Stimulated activated naive B cell treated with anti-CD40 and anti-IgM and Interleukin-4, amounts not matched to agents 10 μg/mL and 1 μg/mL and 100 μg/mL, for 72 hours (primary cell): ENCODE measurements around the gene CD101.

Experiments used
- ATAC-seq, 2 donors: fragments of 150-1000 bp; cut with Tn5 transposase; replicated peaks; 2 replicates each; pipeline ENCODE4 v1.10.0; 2021; ENCODE audit warnings: moderate library complexity in 1 of 2
- DNase-seq: peaks from one replicate; pipeline ENCODE4 v3.0.0; 2021
- H3K27ac Mint-ChIP-seq: one replicate; pipeline ENCODE4 v1.8.0; 2022; ENCODE audit warnings: mild to moderate bottlenecking, mixed read lengths
- H3K27me3 Mint-ChIP-seq, 2 donors: one replicate each; pipeline ENCODE4 v1.8.0; 2022; ENCODE audit warnings: mixed read lengths in 2 of 2
- H3K36me3 Mint-ChIP-seq, 2 donors: one replicate each; pipeline ENCODE4 v1.8.0; 2022; ENCODE audit warnings: mixed read lengths in 2 of 2, mild to moderate bottlenecking in 1 of 2
- H3K4me1 Mint-ChIP-seq, 2 donors: one replicate each; pipeline ENCODE4 v1.8.0; 2022; ENCODE audit warnings: mixed read lengths in 2 of 2, mild to moderate bottlenecking in 1 of 2
- H3K4me3 Mint-ChIP-seq, 2 donors: one replicate each; pipeline ENCODE4 v1.8.0; 2022; ENCODE audit warnings: mild to moderate bottlenecking in 2 of 2, mixed read lengths in 2 of 2, moderate library complexity in 1 of 2
- H3K9me3 Mint-ChIP-seq, 2 donors: one replicate each; pipeline ENCODE4 v1.8.0; 2022; ENCODE audit warnings: mixed read lengths in 2 of 2, mild to moderate bottlenecking in 1 of 2

The CD101 gene

DNA sequence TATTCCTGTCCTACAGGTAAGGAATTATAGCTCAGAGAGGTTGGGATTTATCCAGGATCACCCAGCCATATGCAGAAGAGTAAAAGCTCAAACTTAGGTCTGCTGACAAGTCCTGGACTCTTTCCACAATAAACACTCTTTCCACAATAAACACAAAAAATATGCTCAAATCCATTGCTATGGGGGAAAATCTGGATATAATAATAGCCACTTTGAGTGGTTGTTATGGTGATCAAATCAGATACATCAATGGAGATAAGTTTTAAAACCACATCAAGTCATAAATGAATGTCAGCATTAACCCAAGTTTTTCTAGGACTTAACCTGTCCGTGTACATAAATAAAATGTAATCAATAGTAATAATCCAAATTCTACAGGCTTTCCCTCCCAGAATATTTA lies 36.2 kb downstream of the CD101 start:
- no peaks in the 10 kb centered on the region for H3K36me3 Mint-ChIP-seq
- H3K27ac Mint-ChIP-seq: no peak overlapping the region
- no peak for ATAC-seq
- H3K9me3 Mint-ChIP-seq: peaks cover 0 to 2% of the 10 kb centered on the region in 2 donors
- peaks cover 0 to 2% of the 10 kb centered on the region in 2 donors for H3K4me1 Mint-ChIP-seq
- peaks cover 0 to 7% of the 10 kb centered on the region in 2 donors for H3K27me3 Mint-ChIP-seq
- H3K4me3 Mint-ChIP-seq: no peak overlapping the region
- DNase-seq: no peak

DNA sequence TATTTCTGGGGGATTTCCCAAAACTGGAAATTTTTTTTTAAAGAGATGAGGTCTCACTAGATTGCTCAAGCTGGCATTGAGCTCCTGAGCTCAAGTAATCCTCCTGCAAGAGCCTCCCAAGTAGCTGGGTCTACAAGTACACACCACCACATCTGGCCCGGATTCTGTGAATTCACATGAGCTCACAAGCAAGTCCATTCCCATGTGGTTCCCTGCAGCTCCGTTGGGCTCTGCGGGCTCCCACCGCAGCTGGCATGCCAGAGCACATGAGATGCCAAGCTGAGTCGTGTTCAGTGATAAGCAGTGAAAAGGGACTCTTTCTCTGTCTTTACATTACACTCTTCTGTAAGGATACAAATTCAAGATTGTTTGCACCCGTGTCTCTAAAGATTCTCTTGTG lies 36.7 kb downstream of the CD101 start:
- Mint-ChIP-seq H3K9me3 (peaks cover 0 to 2% of the 10 kb centered on the region in 2 donors), H3K27ac (no peak overlapping the region), H3K36me3 (no peaks in the 10 kb centered on the region), H3K27me3 (peaks cover 0 to 7% of the 10 kb centered on the region in 2 donors), H3K4me3 (no peak overlapping the region), H3K4me1 (no peaks in the 10 kb centered on the region)
- ATAC-seq: no peak
- DNase-seq: no peak

DNA sequence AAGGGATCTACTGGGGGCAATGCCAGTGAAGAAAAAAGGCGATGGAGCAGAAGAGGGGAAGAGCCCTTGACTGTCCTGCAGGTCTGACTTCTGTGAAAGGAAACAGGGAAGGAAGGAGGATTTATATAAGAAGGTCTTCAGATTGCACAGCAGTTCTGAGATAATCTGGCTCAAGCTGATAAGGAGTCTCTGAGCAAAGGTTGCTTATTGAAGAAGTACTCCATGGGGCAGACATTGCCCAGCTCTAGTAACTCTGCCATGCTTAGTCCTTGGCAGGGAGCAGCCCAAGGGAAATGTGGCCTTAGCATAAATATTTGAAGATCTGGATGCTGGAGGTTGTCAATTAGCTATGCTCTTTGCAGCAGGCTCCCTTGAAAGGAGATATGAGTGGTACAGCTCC lies 42.7 kb downstream of the CD101 start:
- no peak for ATAC-seq

DNA sequence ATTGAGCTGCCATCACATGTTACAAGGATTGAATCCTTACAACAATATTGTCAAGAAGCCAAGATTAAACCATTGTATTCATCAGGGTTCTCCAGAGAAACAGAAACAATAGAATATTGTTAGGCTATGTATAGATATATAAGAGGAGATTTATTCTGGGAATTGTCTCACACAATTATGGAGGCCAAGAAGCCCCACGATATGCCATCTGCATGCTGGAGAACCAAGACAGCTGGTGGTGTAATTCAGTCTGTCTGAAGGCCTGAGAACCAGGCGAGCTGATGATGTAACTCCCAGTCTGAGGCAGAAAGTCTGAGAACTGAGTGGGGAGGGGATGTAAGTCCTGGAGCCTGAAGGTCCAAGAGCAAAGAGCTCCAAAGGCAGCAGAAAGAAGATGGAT lies 44.1 kb downstream of the CD101 start:
- no peak for DNase-seq
- Mint-ChIP-seq H3K27ac (no peak overlapping the region), H3K27me3 (no peaks in the 10 kb centered on the region), H3K4me1 (peaks cover 22 to 27% of the 10 kb centered on the region in 2 donors), H3K9me3 (peaks cover 0 to 3% of the 10 kb centered on the region in 2 donors), H3K36me3 (peaks cover 0 to 3% of the 10 kb centered on the region in 2 donors), H3K4me3 (no peak overlapping the region)
- no peak for ATAC-seq

More for the DNA sequence above, 42.7 kb downstream of the CD101 start:
- Mint-ChIP-seq H3K27ac (no peak overlapping the region), H3K9me3 (peaks cover 0 to 3% of the 10 kb centered on the region in 2 donors), H3K4me3 (no peak overlapping the region), H3K27me3 (no peaks in the 10 kb centered on the region), H3K36me3 (peaks cover 0 to 1% of the 10 kb centered on the region in 2 donors), H3K4me1 (peaks cover 13% of the 10 kb centered on the region in 2 donors)
- DNase-seq: no peak

DNA sequence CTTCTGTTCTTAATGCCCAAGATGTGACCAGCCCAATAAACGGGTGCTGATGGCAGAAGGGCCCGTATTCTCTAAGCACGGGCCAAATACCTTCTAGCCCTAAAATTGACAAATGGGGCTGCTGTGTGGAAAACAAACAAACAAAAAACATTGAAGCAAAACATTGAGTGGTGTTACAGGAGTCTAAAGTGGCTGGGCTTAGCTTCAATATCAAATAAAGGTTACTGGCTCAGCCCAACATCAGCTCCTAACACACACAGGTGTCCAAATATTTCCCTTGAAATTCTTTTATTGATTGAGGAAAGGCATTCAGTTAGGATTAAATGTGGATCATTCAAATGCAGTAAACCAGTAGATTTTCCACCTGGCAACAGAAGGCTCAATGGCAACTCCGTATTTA lies 45.2 kb downstream of the CD101 start:
- no peak for ATAC-seq
- Mint-ChIP-seq H3K27me3 (no peaks in the 10 kb centered on the region), H3K36me3 (peaks cover 0 to 3% of the 10 kb centered on the region in 2 donors), H3K9me3 (peaks cover 0 to 2% of the 10 kb centered on the region in 2 donors), H3K4me1 (peaks cover 28 to 38% of the 10 kb centered on the region in 2 donors), H3K4me3 (no peak overlapping the region), H3K27ac (no peak overlapping the region)
- DNase-seq: no peak

DNA sequence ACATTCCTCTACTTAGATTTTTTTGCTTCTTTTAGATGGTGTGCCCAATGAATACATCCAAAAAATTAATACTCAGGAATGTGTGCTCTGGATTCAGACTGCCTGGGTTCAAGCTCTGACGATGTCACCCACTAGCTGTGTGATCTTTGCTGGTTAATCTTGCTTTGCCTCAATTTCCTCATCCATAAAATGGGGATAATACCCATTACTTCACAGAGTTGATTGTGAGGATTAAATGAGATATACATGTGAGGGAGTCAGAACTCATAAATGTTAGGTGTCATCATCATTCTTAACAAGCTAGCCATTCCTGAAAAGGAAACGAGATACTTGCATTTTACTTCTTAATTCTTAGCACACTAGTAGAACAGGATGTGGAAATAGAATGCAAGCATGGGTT lies 45.7 kb downstream of the CD101 start:
- Mint-ChIP-seq H3K4me3 (no peak overlapping the region), H3K27ac (peak overlapping the region; percentile 2), H3K9me3 (peaks cover 0 to 2% of the 10 kb centered on the region in 2 donors), H3K4me1 (peaks cover 30 to 43% of the 10 kb centered on the region in 2 donors), H3K27me3 (no peaks in the 10 kb centered on the region), H3K36me3 (peaks cover 0 to 3% of the 10 kb centered on the region in 2 donors)
- ATAC-seq (no peak), DNase-seq (no peak)

DNA sequence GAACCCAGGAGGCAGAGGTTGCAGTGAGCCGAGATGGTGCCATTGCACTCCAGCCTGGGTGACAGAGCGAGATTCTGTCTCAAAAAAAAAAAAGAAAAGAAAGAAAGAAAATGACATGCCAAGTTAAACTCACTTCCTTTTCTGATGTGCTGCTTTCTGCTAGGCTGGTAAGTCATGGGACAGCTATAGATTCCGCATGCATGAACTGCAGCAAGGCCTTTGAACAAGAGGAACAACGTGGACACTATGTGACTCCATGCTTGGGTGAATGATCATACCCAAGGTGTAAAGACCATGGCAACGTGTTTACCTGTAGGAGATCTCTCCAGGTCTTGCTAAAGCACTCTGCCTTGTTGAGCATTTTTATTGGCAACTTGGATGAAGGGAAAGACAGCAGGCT lies 48.3 kb downstream of the CD101 start:
- H3K9me3 Mint-ChIP-seq: no peaks in the 10 kb centered on the region
- no peak for DNase-seq
- peaks cover 0 to 3% of the 10 kb centered on the region in 2 donors for H3K36me3 Mint-ChIP-seq
- peaks cover 31 to 46% of the 10 kb centered on the region in 2 donors for H3K4me1 Mint-ChIP-seq
- H3K4me3 Mint-ChIP-seq: no peak overlapping the region
- no peaks in the 10 kb centered on the region for H3K27me3 Mint-ChIP-seq
- H3K27ac Mint-ChIP-seq: peak overlapping the region; percentile 77
- ATAC-seq: peak; percentile 51 to 56

DNA sequence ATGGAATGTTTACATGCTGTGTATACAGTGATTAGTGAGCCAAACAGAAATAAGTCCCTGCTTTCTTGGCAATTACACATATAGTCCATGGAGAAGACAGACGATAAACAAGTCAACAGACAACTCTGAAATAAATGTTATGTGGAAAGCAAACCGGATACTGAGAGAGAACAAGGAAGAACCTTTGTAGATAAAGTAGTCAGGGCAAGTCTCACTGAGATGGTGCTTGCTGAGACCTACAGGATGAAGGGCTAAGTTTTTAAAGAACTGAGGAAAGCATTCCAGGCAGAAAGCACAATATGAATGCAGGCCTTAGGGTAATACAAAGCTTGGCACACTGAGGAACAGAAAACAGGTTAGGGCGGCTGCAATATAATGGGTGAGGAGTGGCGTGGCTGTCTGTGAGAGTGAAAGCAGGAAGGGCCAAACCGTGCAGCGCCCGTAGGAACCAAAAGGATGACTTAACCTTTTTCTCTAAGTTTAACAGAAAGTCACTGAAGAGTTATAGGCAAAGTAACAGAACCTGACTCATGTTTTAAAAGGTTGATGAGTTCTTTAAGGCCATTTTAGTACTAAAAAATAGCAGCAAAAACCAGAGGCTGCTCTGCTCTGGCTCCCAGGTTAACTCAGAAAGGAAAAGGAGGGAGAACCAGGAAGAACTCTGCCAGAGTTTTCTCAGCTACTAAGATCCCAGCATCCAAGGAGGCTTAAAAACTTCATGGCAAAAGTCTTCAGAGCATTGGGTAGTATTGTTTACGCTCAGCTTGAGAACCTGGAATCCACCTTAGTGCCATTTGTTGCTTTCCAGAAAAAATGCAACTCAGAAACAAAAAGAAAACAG lies 49.9 kb downstream of the CD101 start:
- Mint-ChIP-seq H3K27ac (peak overlapping the region; percentile 95), H3K4me1 (peaks cover 31 to 46% of the 10 kb centered on the region in 2 donors), H3K4me3 (peak overlapping the region; percentile 18 to 74), H3K27me3 (no peaks in the 10 kb centered on the region), H3K9me3 (no peaks in the 10 kb centered on the region), H3K36me3 (peaks cover 0 to 3% of the 10 kb centered on the region in 2 donors)
- DNase-seq (no peak), ATAC-seq (peak; percentile 72 to 76)

DNA sequence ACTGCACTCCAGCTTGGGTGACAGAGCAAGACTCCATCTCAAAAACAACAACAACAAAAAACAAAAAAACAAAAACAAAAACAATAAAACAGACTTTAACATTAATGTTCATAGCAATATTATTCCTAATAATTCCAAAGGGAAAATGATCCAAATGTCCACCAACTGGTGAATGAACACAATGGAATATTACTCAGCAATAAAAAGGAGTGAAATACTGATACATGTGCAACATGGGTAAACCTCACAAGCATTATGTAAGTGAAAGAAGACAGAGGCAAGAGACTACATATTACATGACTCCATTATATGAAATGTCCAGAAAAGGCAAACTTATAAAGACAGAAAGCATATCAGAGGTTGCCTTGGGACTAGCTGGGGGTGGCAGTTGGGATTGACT lies 52.5 kb downstream of the CD101 start:
- H3K9me3 Mint-ChIP-seq: no peaks in the 10 kb centered on the region
- no peaks in the 10 kb centered on the region for H3K27me3 Mint-ChIP-seq
- peaks cover 0 to 3% of the 10 kb centered on the region in 2 donors for H3K36me3 Mint-ChIP-seq
- peaks cover 19 to 38% of the 10 kb centered on the region in 2 donors for H3K4me1 Mint-ChIP-seq
- DNase-seq (no peak), ATAC-seq (no peak)
- H3K27ac Mint-ChIP-seq: no peak overlapping the region
- H3K4me3 Mint-ChIP-seq: no peak overlapping the region

DNA sequence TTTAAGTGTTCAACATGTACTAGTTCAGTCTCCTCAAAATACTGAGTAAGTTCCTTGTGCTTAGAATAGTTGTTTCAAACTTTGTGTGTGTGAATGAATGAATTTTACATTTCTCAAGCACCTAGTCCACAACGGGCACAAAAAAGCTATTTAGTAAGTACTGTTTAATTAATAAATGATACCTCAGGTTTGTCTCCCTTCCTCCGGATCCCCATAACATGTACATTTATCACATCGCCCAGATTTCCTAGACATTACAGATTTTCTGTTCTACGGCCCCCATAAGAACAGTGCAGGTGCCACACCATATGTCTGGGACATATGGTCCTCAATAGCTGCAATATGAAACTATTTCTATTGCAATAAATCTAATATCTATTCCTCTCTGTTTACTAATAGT lies 57.2 kb downstream of the CD101 start:
- H3K9me3 Mint-ChIP-seq: no peaks in the 10 kb centered on the region

DNA sequence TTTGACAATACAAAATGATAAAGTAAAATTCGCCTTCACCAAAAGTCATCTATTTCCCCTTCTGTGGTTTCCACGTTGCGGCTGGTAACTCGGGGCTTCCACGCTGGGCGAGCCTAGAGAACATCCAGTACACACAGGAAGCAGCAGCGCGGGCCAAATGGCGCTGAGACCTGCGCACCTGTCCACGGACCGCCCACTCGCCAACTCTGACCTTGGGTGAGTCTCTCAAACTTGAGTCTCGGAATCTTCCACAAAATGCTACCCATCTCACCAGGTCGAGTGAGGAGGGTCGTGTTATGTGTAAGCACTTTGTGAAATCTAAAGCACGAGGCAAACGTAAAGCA lies 57.7 kb downstream of the CD101 start:
- no peak overlapping the region for H3K4me3 Mint-ChIP-seq
- no peak overlapping the region for H3K27ac Mint-ChIP-seq
- DNase-seq: peak; percentile 55
- peak; percentile 42 for ATAC-seq
- peaks cover 6 to 7% of the 10 kb centered on the region in 2 donors for H3K36me3 Mint-ChIP-seq
- H3K9me3 Mint-ChIP-seq: no peaks in the 10 kb centered on the region
- no peaks in the 10 kb centered on the region for H3K27me3 Mint-ChIP-seq
- peaks cover 8 to 16% of the 10 kb centered on the region in 2 donors for H3K4me1 Mint-ChIP-seq

More for the DNA sequence above, 57.2 kb downstream of the CD101 start:
- H3K4me3 Mint-ChIP-seq: no peak overlapping the region
- H3K4me1 Mint-ChIP-seq: peaks cover 8 to 16% of the 10 kb centered on the region in 2 donors
- H3K27me3 Mint-ChIP-seq: no peaks in the 10 kb centered on the region
- DNase-seq (no peak), ATAC-seq (no peak)
- peaks cover 3 to 5% of the 10 kb centered on the region in 2 donors for H3K36me3 Mint-ChIP-seq
- H3K27ac Mint-ChIP-seq: no peak overlapping the region

DNA sequence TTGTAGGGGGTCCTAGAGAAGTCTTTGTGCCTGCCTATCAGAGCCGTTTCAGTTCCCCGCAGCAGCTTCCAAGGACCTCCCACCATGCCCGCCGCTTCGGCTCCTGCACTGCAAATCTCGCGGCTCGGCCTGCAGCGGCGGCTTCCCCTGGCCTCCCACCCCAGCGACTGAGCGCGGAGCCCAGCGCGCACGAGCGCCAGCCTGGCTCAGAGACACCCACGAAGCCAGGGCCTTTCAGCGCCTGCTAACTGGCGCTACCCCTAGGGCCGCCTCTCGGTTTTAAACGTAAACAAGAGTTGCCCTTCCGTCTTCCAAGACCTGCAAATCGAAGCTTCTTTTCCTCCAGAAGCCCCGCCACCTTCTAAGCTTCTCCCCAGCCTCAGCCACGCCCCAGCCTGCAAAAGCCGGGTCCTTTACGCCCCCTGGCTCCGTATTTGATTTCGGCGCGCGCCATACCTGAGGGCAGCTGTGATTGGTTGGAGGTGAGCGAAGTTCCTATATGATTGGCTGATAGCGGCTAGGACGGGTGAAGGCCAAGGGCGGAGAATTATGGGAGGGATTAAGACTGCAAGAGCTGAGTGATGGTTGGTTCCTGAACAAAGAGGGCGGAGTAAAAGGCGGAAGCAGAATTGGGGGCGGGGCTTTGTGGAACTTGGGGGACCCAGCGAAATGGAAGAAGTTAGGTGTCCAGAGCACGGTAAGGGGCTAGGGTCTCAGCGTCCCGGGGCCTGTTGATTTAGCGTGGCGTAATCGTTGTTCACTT lies 58.3 kb downstream of the CD101 start, which contains the start of gene TTF2:
Gene TTF2 (plus strand): TSS at position 649 of the 763 bp plus-strand sequence. CDS start 21 bp downstream, at position 670.
- H3K27ac Mint-ChIP-seq: no peak within 1 kb of the TSS
- ATAC-seq: peak; percentile 95 to 97

DNA sequence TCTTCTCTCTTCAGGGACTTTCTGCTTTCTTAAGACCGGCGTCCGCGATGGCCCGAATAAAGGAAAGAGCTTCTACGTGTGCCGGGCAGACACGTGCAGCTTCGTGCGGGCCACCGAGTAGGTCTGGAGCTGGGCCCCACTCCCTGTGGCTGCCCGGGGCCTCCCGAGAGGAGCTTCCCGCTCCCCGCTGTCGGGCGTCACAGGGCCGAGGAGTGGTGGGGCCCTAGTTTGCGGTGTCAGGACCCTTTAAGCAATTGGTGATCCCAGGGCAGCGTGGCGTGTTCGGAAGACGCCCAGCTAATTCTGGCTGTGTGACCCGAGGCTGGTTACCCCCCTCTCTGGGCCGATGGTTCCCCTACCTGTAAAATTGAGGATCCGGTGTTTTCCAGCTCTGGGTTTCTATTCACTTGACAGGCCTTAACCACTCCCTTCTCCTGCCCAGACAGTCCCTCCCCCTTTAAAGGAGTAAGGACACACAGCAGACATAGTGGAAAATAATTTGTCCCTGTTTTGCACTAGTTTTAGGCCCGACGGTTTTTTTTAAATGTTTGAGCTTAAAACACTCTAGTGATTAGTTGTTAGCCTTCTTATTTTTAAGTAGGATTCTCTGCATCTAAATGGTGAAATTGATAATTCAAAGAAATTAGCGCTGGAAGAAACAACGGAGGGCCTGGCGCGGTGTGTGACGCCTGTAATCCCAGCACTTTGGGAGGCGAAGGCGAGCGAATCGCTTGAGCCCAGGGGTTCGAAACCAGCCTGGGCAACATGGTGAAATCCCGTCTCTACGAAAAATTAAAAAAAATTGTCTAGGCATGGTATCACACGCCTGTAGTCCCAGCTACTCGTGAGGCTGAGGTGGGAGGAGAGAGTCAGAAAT lies 59.1 kb downstream of the CD101 start:
- Mint-ChIP-seq H3K27me3 (no peaks in the 10 kb centered on the region), H3K9me3 (no peaks in the 10 kb centered on the region), H3K4me1 (peaks cover 8 to 16% of the 10 kb centered on the region in 2 donors), H3K36me3 (peaks cover 7 to 8% of the 10 kb centered on the region in 2 donors), H3K27ac (no peak overlapping the region), H3K4me3 (no peak overlapping the region)
- ATAC-seq: peak; percentile 8 to 29
- DNase-seq: peak; percentile 42

More for the DNA sequence above, 58.3 kb downstream of the CD101 start, which contains the start of gene TTF2:
- Mint-ChIP-seq H3K4me3 (no peak within 1 kb of the TSS), H3K36me3 (peaks cover 6 to 7% of the 10 kb centered on the region in 2 donors), H3K27me3 (no peaks in the 10 kb centered on the region), H3K4me1 (peaks cover 8 to 16% of the 10 kb centered on the region in 2 donors), H3K9me3 (no peaks in the 10 kb centered on the region)
- peak; percentile 95 for DNase-seq
